Measurements from ENCODE around the gene SLC25A18.

Gene SLC25A18

DNA sequence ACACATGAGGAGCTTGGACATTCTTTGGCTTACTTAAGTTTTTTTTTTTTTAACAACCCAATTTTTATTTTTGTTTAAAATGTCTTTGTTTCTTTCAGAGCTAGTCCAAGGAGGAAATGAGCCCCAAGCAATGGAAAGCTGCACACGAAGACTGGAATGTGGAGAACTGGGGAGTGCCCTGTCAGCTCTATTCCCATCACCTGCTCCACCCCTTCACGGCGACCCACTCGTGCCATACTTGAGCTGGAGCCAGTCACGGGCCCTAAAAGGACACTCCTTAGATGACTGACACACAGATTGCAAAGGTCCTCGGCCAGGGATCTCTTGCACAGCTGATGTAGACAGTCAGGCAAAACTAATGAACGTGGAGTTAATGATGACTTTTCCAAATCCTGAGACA is 10.6 kb upstream of the SLC25A18 start:
- TF ChIP-seq GATA3 (IDR thresholded peaks at IDR 0.05; ENCODE audit: low read depth, low read length) (no peak), GATA2 (IDR thresholded peaks at IDR 0.05; ENCODE audit: low read depth, low read length) (no peak)

DNA sequence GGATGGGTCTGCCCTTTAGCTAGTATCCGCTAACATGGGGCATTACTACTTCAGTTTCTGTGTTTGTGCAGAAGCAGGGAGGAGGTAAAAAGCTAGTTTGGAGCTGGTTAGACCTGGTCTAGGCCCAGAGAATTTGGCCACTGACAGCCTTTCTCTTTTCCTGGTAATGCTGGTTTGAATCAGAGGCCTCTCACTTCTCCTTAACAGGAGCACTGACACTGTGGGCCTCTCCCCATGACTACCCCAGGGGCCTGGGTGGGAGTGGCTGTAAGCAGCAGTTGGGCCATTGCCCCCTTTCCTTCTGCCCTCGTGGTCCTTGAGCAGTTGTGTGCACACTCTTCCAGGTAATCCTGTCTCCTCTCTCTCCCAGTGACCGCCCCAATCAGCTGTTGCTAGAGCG is 8.5 kb upstream of the SLC25A18 start:
- no peak for TF ChIP-seq GATA2 (IDR thresholded peaks at IDR 0.05; ENCODE audit: low read depth, low read length)
- TF ChIP-seq GATA3 (IDR thresholded peaks at IDR 0.05; ENCODE audit: low read depth, low read length) = no peak

DNA sequence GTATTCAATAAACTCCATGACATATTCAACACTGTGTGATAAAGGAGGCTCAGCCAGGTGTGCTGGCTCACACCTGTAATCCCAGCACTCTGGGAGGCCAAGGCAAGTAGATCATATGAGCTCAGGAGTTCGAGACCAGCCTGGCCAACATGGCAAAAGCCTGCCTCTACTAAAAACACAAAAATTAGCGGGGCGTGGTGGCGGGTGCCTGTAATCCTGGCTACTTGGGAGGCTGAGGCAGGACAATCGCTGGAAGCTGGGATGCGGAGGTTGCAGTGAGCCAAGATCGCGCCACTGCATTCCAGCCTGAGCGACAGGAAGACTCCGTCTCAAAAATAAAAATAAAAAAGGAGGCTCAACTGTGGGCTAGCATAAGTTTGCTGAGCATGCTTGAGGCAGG is 4.1 kb upstream of the SLC25A18 start:
- TF ChIP-seq GATA2 (IDR thresholded peaks at IDR 0.05; ENCODE audit: low read depth, low read length) (no peak), GATA3 (IDR thresholded peaks at IDR 0.05; ENCODE audit: low read depth, low read length) (no peak)

DNA sequence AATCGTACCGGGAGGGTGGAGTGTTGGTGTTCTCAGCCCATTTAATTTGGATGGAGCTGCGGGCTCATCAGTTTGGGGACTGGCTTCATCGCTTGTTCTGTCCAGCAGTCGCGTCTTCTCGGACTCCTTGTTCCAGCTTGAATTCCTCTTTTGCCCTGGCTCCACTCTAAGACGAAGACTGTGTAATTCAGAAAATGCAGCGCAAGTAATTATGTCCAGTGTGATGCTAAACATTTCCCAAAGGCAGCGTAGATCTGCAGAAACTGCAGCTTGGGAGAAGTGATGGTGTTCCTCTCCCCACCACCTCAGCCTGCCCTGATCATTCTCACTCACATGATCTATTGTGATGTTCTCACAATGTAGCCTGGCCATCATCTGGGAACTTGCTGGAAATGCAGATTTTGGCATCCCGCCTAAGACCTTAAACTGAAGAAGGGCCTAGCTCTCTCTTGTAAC is 666 bp downstream of the SLC25A18 start:
- TF ChIP-seq GATA2 (IDR thresholded peaks at IDR 0.05; ENCODE audit: low read depth, low read length) (no peak), GATA3 (IDR thresholded peaks at IDR 0.05; ENCODE audit: low read depth, low read length) (no peak)

DNA sequence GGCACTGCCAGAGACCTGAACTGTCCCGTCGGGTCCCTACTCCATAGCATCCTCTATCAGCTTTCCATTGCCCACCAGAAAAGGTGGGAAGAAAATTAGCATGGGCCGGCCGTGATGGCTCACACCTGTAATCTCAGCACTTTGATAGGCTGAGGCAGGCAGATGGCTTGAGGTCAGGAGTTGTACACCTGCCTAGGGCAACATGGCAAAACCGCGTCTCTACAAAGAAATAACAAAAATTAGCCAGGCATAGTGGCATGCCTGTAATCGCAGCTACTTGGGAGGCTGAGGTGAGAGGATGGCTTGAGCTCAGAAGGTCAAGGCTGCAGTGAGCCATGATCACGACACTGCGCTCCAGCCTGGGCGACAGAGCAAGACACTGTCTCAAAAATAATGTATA is 3.5 kb downstream of the SLC25A18 start:
- TF ChIP-seq GATA2 (IDR thresholded peaks at IDR 0.05; ENCODE audit: low read depth, low read length) = no peak
- no peak for TF ChIP-seq GATA3 (IDR thresholded peaks at IDR 0.05; ENCODE audit: low read depth, low read length)

DNA sequence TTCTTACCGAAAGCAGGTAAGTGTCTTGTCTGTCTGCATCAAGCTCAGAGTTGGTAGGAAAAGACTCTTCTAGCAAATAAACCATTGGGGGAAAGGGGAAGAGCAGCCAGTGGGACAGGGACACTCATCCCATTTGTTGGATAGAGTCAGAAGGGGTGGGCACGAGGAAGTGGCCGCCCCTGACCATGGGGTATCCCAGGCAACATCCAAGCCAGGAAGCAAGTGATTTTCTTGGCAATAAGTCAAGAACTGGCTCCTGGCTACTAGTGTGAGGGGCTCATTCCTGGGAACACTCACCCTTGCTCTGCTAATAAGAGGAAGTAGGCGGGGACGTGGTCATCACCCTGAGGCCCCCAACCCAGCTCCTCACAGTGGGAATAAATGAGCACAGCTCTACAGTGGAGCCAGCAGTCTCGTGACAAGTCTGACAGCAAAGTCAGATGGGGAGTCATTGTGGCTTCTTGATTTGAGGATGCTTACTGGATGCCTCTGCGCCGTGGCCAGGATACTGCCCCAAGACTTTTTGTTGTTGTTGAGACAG is 6.7 kb downstream of the SLC25A18 start:
- TF ChIP-seq GATA2 (IDR thresholded peaks at IDR 0.05; ENCODE audit: low read depth, low read length) = no peak
- no peak for TF ChIP-seq GATA3 (IDR thresholded peaks at IDR 0.05; ENCODE audit: low read depth, low read length)

DNA sequence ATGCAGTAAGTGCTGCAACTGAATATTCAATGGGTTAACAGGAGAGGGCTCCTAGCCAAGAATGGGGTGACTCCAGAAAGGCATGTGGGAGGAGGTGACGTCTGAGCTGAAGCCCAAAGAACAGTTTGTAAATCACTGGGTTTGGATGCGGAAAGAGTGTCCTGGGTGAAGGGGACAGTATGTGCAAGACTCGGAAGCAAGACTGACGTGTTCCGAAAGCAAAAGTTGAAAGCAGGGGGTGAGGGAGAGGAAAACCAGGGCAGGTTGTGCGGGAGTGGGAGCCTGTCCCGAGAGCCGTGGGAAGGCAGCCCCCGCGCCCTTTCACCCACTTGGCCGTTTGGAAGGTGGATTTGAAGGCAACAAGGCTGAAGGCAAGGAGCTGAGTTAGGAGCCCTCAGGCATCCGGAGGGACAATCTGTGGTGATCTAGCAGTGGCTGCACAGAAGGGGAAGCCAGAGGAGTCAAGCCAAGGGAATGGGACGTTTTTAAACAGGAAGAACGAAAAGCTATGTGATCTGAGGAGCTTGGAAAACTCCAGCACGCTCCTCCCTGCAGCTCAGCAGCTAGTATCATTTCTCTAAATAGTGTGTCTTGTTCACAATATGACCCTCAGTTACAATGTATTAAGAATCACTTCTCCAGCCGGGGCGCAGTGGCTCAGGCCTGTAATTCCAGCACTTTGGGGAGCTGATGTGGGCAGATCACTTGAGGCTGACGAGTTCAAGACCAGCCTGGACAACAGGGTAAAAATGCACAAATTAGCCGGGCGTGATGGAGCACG is 7.7 kb downstream of the SLC25A18 start:
- TF ChIP-seq GATA2 (IDR thresholded peaks at IDR 0.05; ENCODE audit: low read depth, low read length) (no peak), GATA3 (IDR thresholded peaks at IDR 0.05; ENCODE audit: low read depth, low read length) (no peak)

DNA sequence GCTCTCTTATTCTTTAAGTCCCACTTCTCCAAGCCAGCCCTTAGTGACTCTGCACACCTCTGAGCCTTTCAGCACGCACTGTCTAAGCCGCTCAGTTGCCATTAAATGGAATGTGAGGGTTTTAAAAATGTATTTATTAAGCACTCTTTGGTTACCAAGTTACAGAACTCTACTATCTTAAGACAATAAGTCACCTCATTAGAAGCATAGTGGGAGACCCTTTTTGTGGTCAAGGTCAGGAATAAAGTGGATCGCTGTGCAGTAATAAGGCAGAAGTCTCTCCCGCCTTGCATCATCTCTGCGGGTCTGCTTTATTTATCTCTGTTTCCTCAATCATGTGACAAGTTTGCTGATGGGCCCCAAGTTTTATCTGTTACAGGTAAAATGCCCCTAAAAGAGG is 11.9 kb downstream of the SLC25A18 start:
- no peak for TF ChIP-seq GATA2 (IDR thresholded peaks at IDR 0.05; ENCODE audit: low read depth, low read length)
- TF ChIP-seq GATA3 (IDR thresholded peaks at IDR 0.05; ENCODE audit: low read depth, low read length) = no peak

DNA sequence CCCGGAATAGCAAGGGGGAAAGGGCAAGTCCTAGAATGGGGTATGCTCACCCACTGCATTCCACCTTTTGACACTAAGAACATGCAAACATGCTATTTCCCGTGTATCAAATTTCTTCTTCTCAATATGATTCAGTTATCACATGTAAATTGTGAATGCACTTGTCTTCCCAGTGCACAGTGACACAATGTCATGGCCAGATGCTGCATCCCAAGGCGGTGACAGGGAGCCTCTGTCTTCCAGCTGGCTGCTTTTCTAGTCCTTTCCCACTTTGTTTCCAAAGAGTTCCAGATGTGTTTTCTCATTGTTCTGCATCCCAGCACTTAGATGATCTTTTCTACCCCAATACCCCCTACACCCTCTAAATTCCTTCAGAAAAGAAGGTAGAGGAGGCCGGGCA is 12.4 kb downstream of the SLC25A18 start:
- TF ChIP-seq GATA2 (IDR thresholded peaks at IDR 0.05; ENCODE audit: low read depth, low read length) = no peak

DNA sequence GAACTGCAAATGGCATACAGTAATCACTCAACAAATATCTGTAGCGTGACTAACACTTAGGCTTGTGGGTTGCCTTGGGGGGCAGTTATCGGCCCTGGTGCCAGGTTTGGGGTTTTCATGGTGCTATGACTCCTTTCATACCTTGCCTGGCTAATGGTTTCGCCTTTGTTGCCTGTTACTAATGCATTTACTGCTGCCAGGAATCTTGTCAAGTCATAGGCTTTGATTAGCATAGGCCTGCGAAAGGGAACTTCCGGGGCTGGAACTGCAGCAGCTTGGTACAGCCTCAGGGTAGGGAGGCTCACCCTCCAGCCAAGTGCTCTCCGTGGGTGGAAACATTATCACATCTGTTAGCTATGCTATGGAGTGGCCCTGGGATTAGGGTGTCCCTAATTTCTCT is 13.2 kb downstream of the SLC25A18 start:
- TF ChIP-seq GATA2 (IDR thresholded peaks at IDR 0.05; ENCODE audit: low read depth, low read length) (no peak), GATA3 (IDR thresholded peaks at IDR 0.05; ENCODE audit: low read depth, low read length) (no peak)

DNA sequence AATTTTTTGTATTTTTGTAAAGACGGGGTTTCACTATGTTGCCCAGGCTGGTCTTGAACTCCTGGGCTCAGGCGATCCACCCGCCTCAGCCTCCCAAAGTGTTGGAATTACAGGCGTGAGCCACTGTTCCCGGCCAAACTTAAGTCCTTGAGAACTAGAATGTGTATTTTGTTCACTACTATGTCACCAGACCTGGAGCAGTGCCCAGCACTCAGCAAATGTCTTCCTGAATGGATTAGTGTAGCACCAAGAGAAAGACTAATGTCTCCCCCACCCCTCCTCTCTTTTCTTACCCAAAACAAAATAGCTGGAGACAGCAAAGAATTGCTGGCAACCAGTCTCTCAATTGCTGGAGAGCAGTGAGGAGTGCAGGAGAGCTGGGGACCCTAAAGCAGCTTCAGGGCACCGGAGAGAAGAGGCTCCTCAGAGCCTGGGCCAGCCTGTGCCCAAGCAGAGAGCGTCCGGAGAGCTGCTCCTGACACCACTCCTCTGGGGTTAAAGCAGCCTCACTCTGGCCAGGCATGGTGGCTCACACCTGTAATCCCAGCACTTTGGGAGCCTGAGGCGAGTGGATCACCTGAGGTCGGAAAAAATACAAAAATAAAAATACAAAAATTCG is 14.9 kb downstream of the SLC25A18 start:
- TF ChIP-seq GATA2 (IDR thresholded peaks at IDR 0.05; ENCODE audit: low read depth, low read length) (no peak), GATA3 (IDR thresholded peaks at IDR 0.05; ENCODE audit: low read depth, low read length) (no peak)

DNA sequence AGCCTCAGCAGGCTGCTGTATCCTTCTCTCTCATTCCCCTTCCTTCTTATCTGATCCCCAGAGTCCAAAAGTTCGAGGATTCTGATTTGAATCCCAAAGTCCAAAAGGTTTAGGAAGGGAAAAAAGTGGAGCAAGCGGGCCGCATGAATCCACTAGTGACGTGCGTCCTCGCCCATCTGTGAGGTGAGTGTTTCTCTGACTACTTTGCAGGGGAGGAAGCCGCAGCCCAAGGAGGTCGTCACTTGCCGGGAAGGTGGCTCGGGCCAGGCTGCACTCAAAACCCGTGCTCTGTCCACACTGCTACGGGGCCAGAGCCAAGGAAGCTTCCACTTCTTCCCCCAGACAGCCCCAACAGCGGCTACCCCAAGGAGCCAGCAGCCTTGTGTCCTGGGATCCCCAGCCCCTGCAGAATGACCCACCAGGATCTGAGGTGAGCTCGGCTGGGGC is 16.3 kb downstream of the SLC25A18 start:
- TF ChIP-seq GATA3 (IDR thresholded peaks at IDR 0.05; ENCODE audit: low read depth, low read length) (no peak), GATA2 (IDR thresholded peaks at IDR 0.05; ENCODE audit: low read depth, low read length) (no peak)

DNA sequence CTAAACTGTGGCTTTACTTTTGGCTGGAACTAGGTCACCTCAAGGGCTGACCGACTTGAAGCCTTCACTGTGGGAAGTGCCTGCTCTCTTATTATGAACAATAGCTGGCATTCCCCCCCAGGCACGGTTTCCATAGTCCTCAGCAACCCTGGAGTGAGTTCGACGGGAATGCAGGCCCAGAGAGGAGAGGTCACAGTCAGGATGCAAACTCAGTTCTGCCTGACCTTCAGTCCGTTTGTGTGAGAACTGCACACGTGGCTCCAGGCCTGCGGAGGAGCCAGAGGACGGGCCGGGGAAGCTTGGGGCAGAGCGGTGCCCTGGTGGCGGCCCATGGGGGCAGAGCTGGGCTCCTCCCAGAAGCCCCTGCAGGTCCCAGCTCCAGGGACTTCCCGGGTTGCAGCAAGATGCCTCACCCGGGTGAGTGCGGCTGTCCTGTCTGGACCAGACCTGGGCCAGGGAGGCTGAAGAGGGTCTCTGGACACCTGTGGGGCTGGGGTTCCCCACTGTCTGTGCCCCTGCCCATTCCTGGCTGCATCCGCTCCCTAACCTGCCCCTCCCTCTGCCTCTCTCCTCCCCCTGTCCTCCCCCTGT is 17.2 kb downstream of the SLC25A18 start:
- no peak for TF ChIP-seq GATA3 (IDR thresholded peaks at IDR 0.05; ENCODE audit: low read depth, low read length)
- TF ChIP-seq GATA2 (IDR thresholded peaks at IDR 0.05; ENCODE audit: low read depth, low read length) = no peak

DNA sequence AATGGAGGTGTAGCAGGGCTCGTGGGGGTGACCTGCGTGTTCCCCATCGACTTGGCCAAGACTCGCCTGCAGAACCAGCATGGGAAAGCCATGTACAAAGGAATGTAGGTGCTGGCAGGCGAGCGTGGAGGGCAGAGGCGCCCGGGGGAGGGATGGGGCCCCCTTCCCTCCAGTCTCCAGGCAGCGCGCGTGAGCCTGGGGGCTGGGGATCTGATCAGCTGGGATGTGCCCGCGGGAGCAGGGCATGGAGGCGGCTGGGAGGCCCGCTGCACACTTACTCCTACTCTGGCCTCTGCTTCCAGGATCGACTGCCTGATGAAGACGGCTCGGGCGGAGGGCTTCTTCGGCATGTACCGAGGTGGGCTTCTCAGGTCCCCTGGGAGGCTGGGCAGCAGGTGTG is 17.8 kb downstream of the SLC25A18 start:
- no peak for TF ChIP-seq GATA2 (IDR thresholded peaks at IDR 0.05; ENCODE audit: low read depth, low read length)
- no peak for TF ChIP-seq GATA3 (IDR thresholded peaks at IDR 0.05; ENCODE audit: low read depth, low read length)

DNA sequence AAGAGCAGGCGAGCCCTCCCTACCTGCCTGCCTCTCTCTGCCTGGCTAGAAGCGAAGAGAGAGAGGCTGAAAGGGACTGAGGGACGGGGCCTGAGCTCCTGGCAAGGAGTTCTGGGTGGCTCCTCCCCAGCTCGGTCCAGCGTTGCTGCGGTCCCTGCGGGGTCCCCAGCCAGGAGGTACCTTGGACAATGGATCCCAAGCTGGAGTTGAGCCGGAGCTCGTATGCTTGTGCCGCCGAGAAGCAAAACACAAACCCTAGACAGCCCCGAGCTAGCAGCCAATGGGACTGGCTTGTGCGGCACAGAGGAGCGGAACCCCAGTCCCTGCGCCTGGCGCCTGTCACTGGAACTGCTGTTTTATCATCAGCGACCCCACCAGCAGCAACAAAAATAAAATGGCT is 18.3 kb downstream of the SLC25A18 start:
- no peak for TF ChIP-seq GATA2 (IDR thresholded peaks at IDR 0.05; ENCODE audit: low read depth, low read length)
